DND-41 (cell line): ENCODE measurements around the gene NAIF1.
"Not testable (repeated sequence)": the region's sequence is repeated elsewhere in the genome, so short reads cannot be mapped to it uniquely, and the experiment has no call there.

Experiments
- ATAC-seq: fragments of 200-7000 bp; cut with Tn5 transposase; 3 replicates; pipeline ENCODE4 v1.9.1; 2021; ENCODE audit warnings: low read depth; ENCODE audit not compliant: insufficient read depth
- DNase-seq: peaks from one replicate; pipeline ENCODE4 v3.0.0-alpha.2; 2020
- H2AFZ ChIP-seq: 2 replicates; pipeline ENCODE4 v1.6.0; 2012; ENCODE audit warnings: low read depth, low read length
- H3K27ac ChIP-seq: 2 replicates; pipeline ENCODE4 v1.5.1; 2012; ENCODE audit warnings: low read length, inconsistent platforms
- H3K27me3 ChIP-seq: fragments of 200-600 bp; sonication (generic); 2 replicates; pipeline ENCODE4 v1.6.0; 2012; ENCODE audit warnings: low read length, mild to moderate bottlenecking, inconsistent platforms; ENCODE audit not compliant: insufficient read depth, poor library complexity
- H3K36me3 ChIP-seq: 2 replicates; pipeline ENCODE4 v1.5.1; 2012; ENCODE audit warnings: low read length, inconsistent platforms; ENCODE audit not compliant: insufficient read depth
- H3K4me1 ChIP-seq: 2 replicates; pipeline ENCODE4 v1.5.1; 2012; ENCODE audit warnings: mild to moderate bottlenecking, low read length; ENCODE audit not compliant: insufficient read depth
- H3K4me2 ChIP-seq: 2 replicates; pipeline ENCODE4 v1.6.0; 2012; ENCODE audit warnings: mild to moderate bottlenecking, moderate library complexity, low read length, inconsistent platforms; ENCODE audit not compliant: insufficient read depth
- H3K4me3 ChIP-seq, 2 experiments: fragments of 200-600 bp in 1 of 2; shearing (Covaris generic) in 1 of 2; 2 replicates each; pipeline ENCODE4 v1.5.1; 2012 to 2016; ENCODE audit warnings: inconsistent platforms in 2 of 2, low read length in 2 of 2, mild to moderate bottlenecking in 2 of 2, low read depth in 1 of 2, moderate library complexity in 1 of 2
- H3K79me2 ChIP-seq: 2 replicates; pipeline ENCODE4 v1.6.0; 2012; ENCODE audit warnings: low read length, inconsistent platforms; ENCODE audit not compliant: insufficient read depth
- H3K9ac ChIP-seq: 2 replicates; pipeline ENCODE4 v1.6.0; 2012; ENCODE audit warnings: low read depth, mild to moderate bottlenecking, inconsistent platforms, low read length, moderate library complexity
- H3K9me3 ChIP-seq: 2 replicates; pipeline ENCODE4 v1.5.1; 2012; ENCODE audit warnings: low read length, moderate library complexity, mild to moderate bottlenecking, inconsistent platforms; ENCODE audit not compliant: insufficient read depth, severe bottlenecking
- H4K20me1 ChIP-seq: 2 replicates; pipeline ENCODE4 v1.6.0; 2012; ENCODE audit warnings: low read length; ENCODE audit not compliant: insufficient read depth
- EZH2 ChIP-seq: IDR thresholded peaks from 3 replicates; pipeline ENCODE4 v1.6.1; 2012; ENCODE audit warnings: borderline replicate concordance, low read depth, mild to moderate bottlenecking, moderate library complexity, low read length, inconsistent platforms; ENCODE audit not compliant: severe bottlenecking
- TF ChIP-seq, protein P1 (sequence below): IDR thresholded peaks from 2 replicates; pipeline ENCODE4 v1.5.1; 2012; ENCODE audit warnings: borderline replicate concordance, low read length, moderate library complexity, mild to moderate bottlenecking; ENCODE audit not compliant: poor library complexity, severe bottlenecking; ENCODE audit errors: extremely low read depth

The NAIF1 gene

DNA sequence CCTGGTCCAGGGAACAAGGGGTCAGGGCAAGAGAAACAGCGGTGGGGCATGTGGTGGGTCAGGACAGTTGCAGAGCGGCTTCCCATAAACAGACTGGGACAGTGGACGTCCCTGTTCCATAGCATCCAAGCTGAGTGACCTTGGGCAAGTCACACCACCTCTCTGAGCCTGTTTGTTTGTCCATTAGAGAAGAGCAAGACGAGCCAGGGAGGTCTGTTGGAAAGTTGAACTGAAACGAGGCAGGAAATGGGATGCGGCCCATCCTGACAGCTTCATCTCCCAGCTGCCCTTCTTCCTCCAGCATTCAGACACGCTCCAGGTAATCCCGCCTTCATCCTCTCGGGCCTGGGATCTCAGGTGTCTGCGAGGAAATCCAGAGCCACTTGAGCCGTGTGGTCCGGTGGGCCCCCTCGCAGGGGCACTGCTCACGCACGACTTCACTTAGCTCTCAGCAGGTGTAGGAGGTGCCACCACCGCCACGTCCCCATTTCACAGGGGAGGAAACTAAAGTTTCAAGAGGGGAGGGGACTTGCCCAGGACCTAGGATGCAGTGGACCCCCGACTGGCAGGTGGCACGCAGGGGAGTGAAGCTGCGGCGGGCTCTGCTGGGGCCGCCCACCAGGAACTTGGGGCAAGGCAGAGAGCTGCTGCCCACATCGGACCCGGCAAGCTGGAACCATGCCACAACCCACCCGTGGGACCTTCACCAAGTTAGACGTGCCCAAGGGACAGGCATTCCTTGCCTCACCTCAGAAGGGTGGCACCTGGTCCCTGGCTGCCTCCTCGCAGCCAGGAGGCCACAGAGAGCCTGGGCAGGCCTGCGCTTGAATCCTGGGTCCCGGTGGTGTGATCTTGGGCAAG is 47.4 kb upstream of the NAIF1 start:
- peaks cover 2% of the 10 kb centered on the region; the same call in 1 of the 2 replicates for H3K4me1 ChIP-seq
- ATAC-seq (no peak), DNase-seq (no peak)
- no peak overlapping the region for H3K4me2 ChIP-seq
- H2AFZ ChIP-seq = no peak overlapping the region
- H4K20me1 ChIP-seq = 0 out of 2 replicates have a peak, but pooled peaks cover 4% of the 10 kb centered on the region
- no peaks in the 10 kb centered on the region for H3K79me2 ChIP-seq
- H3K9ac ChIP-seq = no peak overlapping the region
- H3K27me3 ChIP-seq = no peaks in the 10 kb centered on the region
- no peaks in the 10 kb centered on the region for H3K9me3 ChIP-seq
- no peak overlapping the region for H3K4me3 ChIP-seq
- TF ChIP-seq, protein P1, sequence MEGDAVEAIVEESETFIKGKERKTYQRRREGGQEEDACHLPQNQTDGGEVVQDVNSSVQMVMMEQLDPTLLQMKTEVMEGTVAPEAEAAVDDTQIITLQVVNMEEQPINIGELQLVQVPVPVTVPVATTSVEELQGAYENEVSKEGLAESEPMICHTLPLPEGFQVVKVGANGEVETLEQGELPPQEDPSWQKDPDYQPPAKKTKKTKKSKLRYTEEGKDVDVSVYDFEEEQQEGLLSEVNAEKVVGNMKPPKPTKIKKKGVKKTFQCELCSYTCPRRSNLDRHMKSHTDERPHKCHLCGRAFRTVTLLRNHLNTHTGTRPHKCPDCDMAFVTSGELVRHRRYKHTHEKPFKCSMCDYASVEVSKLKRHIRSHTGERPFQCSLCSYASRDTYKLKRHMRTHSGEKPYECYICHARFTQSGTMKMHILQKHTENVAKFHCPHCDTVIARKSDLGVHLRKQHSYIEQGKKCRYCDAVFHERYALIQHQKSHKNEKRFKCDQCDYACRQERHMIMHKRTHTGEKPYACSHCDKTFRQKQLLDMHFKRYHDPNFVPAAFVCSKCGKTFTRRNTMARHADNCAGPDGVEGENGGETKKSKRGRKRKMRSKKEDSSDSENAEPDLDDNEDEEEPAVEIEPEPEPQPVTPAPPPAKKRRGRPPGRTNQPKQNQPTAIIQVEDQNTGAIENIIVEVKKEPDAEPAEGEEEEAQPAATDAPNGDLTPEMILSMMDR = no peak
- TF ChIP-seq EZH2 = no peak
- no peak overlapping the region for H3K27ac ChIP-seq
- H3K36me3 ChIP-seq = peaks cover 16% of the 10 kb centered on the region

DNA sequence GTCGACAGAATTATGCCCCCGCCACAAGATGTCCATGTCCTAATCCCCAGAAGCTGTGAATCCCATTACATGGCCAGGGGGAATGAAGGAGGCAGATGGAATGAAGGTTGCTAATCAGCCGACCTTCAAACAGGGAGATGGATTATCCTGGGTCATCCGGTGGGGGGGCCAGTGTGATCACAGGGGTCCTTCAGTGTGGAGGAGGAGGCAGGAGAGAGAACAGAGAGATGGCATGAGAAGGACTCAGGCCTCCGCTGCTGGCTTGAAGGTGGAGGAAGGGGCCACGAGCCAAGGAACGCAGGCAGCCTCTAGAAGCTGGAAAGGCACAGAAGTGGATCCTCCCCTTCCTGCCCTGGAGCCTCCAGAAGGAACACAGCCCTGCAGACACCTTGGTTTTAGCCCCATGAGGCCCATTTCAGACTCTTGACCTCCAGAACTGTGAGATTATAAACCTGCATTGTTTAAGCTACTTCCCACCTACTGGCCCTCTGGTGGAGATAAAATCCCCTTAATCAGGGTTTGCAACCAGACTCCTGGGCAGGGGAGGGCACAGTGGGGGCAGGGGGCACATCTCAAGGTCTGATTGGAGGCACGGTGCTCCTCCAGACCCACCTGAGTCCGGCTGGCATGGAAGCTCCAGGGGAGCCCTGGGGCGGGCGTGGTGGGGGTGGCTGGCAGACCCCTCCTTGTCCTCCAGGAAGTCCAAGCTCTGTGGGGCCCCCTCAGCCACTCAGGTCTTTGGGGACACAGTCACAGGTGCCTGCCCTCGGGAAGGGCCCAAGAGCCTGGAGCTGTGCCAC is 46.6 kb upstream of the NAIF1 start:
- TF ChIP-seq EZH2 = no peak
- TF ChIP-seq, protein P1 = no peak
- no peaks in the 10 kb centered on the region for H3K27me3 ChIP-seq
- peaks cover 18% of the 10 kb centered on the region for H3K36me3 ChIP-seq
- H3K27ac ChIP-seq = no peak overlapping the region
- no peaks in the 10 kb centered on the region for H3K9me3 ChIP-seq
- no peak for ATAC-seq
- DNase-seq = no peak
- H4K20me1 ChIP-seq = 0 out of 2 replicates have a peak, but pooled peaks cover 4% of the 10 kb centered on the region
- H3K4me1 ChIP-seq = peaks cover 2% of the 10 kb centered on the region; the same call in 1 of the 2 replicates
- no peak overlapping the region for H3K4me3 ChIP-seq
- no peak overlapping the region for H3K4me2 ChIP-seq
- H3K79me2 ChIP-seq = no peaks in the 10 kb centered on the region
- no peak overlapping the region for H2AFZ ChIP-seq
- no peak overlapping the region for H3K9ac ChIP-seq

DNA sequence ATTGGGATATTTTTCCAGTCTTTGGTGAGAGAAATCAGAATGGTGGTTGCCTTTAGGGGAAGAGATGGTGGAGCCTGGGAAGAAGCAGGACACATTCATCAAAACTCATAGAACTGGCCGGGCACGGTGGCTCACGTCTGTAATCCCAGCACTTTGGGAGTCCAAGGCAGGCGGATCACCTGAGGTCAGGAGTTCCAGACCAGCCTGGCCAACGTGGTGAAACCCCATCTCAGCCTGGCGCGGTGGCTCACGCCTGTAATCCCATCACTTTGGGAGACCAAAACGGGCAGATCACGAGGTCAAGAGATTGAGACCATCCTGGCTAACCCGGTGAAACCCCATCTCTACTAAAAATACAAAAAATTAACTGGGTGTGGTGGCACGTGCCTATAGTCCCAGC is 44.6 kb upstream of the NAIF1 start:
- not testable (repeated sequence) for H3K27ac ChIP-seq, H4K20me1 ChIP-seq, H3K9me3 ChIP-seq, H3K4me3 ChIP-seq, DNase-seq, H3K79me2 ChIP-seq, H3K4me2 ChIP-seq, H3K27me3 ChIP-seq, H3K9ac ChIP-seq, H2AFZ ChIP-seq, H3K4me1 ChIP-seq, ATAC-seq
- peaks cover 37% of the 10 kb centered on the region for H3K36me3 ChIP-seq
